Stimulated activated CD8-positive, alpha-beta memory T cell treated with anti-CD3 and anti-CD28 coated beads, Interleukin-15, amount 100 ng/mL, for 24 hours (primary cell): ENCODE results near the gene WFS1.

Source experiments
- DNase-seq: peaks from one replicate; pipeline ENCODE4 v3.0.0-alpha.2; 2020; ENCODE audit warnings: low read depth

Gene WFS1

GRCh38 chr4:6235012-6235411, 34.6 kb upstream of the WFS1 start:
- DNase-seq = no peak

GRCh38 chr4:6235901-6236640, 33.6 kb upstream of the WFS1 start:
- DNase-seq = no peak

GRCh38 chr4:6236816-6237390, 32.7 kb upstream of the WFS1 start:
- no peak for DNase-seq

GRCh38 chr4:6239486-6239885, 30.2 kb upstream of the WFS1 start:
- no peak for DNase-seq

- no peak for DNase-seq
Measured at GRCh38 chr4:6239968-6240367, 29.7 kb upstream of the WFS1 start.

- DNase-seq = no peak
Measured at GRCh38 chr4:6241062-6241845, 28.4 kb upstream of the WFS1 start.

- DNase-seq = no peak
Measured at GRCh38 chr4:6242271-6243029, 27.2 kb upstream of the WFS1 start.

GRCh38 chr4:6245246-6246169, 24.1 kb upstream of the WFS1 start:
- no peak for DNase-seq

- DNase-seq = no peak
Measured at GRCh38 chr4:6246170-6246634, 23.4 kb upstream of the WFS1 start.

GRCh38 chr4:6248394-6248793, 21.3 kb upstream of the WFS1 start:
- no peak for DNase-seq

GRCh38 chr4:6250235-6250983, 19.2 kb upstream of the WFS1 start:
- no peak for DNase-seq

- DNase-seq = no peak
Measured at GRCh38 chr4:6250984-6251295, 18.7 kb upstream of the WFS1 start.

- no peak for DNase-seq
Measured at GRCh38 chr4:6251365-6251764, 18.3 kb upstream of the WFS1 start.

- no peak for DNase-seq
Measured at GRCh38 chr4:6252051-6252450, 17.6 kb upstream of the WFS1 start.

GRCh38 chr4:6253111-6253510, 16.5 kb upstream of the WFS1 start:
- no peak for DNase-seq

- DNase-seq = no peak
Measured at GRCh38 chr4:6253961-6254360, 15.7 kb upstream of the WFS1 start.

- no peak for DNase-seq
Measured at GRCh38 chr4:6256141-6256540, 13.5 kb upstream of the WFS1 start.

GRCh38 chr4:6257247-6258025, 12.2 kb upstream of the WFS1 start:
- no peak for DNase-seq

GRCh38 chr4:6258026-6258360, 11.7 kb upstream of the WFS1 start:
- DNase-seq = no peak

- DNase-seq = no peak
Measured at GRCh38 chr4:6258741-6259140, 10.9 kb upstream of the WFS1 start.
